Measurements from ENCODE around the gene MOB3A.

Gene MOB3A

DNA sequence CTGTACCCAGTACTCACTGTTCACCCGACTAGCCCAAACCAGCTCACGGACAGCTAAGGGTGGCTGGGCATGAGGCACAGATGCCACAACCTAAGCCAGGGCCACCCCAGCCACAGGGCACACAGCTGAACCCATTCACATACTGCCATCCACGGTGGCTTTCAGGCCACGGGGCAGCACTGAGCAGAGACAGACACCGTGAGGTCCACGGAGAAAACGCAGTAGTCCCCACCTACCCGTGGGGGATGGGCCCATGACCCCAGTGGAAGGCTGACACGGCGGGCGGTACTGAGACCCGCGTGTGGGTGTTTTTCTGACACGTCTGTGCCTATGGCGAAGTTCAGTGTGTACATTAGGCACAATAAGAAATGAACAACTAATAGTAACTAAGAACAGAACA, 26.1 kb upstream of the MOB3A start:
- Histone ChIP-seq H3K79me2 (ENCODE audit: low read length) (no peaks in the 10 kb centered on the region), H4K20me1 (ENCODE audit: insufficient read depth, low read length) (peaks cover 18% of the 10 kb centered on the region; the same call in 1 of the 2 replicates), H3K4me2 (ENCODE audit: low read length) (no peak overlapping the region), H3K9ac (ENCODE audit: low read length) (no peak overlapping the region), H3K4me3 (ENCODE audit: low read length) (no peak overlapping the region), H3K27me3 (ENCODE audit: low read depth, low read length) (no peaks in the 10 kb centered on the region), H2AFZ (ENCODE audit: low read depth, low read length) (no peak overlapping the region), H3K4me1 (ENCODE audit: low read length) (no peaks in the 10 kb centered on the region), H3K27ac (ENCODE audit: low read length) (no peak overlapping the region), H3K36me3 (replicated peaks; ENCODE audit: low read depth, low read length) (peaks cover 66% of the 10 kb centered on the region), H3K9me3 (ENCODE audit: insufficient read depth, low read length) (no peaks in the 10 kb centered on the region)
- no peak for TF ChIP-seq EZH2phosphoT487 (IDR thresholded peaks at IDR 0.05; ENCODE audit: low read depth)
- no peak for TF ChIP-seq CTCF (IDR thresholded peaks at IDR 0.05; ENCODE audit: low read depth, low read length)

DNA sequence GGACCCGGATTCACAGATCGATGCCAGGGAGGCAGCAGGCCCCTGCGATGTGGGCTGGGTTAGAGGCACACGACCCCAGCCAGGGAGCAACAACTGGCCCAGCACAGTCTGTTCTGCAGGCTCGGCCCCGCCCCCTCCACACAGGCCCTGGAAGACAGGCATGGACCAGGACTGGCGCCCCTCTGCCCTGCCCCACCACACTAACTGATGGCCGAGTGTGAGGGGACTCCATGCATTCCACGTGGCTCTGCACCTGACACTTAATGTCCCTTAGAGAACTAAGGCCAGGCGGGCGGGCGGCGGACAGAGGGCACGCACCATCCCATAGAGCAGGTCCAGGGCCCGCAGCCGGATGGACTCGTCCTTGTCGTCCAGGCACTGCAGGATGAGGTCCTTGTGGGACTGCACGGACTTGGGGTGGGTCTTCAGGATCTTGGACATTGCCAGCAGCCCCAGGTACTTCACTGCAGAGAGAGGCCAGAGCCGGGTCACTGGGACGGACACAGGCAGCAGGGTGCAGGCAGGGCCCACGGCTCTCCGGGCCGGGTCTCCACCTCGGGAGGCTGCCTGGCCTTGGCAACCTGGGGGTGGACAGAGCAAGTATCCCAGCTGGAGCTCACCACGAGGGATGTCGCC, 25.4 kb upstream of the MOB3A start:
- Histone ChIP-seq H4K20me1 (ENCODE audit: insufficient read depth, low read length) (peaks cover 18% of the 10 kb centered on the region; the same call in 1 of the 2 replicates), H3K36me3 (replicated peaks; ENCODE audit: low read depth, low read length) (peaks cover 66% of the 10 kb centered on the region), H3K4me3 (ENCODE audit: low read length) (no peak overlapping the region), H3K27me3 (ENCODE audit: low read depth, low read length) (no peaks in the 10 kb centered on the region), H3K9me3 (ENCODE audit: insufficient read depth, low read length) (no peaks in the 10 kb centered on the region), H3K4me2 (ENCODE audit: low read length) (no peak overlapping the region), H2AFZ (ENCODE audit: low read depth, low read length) (no peak overlapping the region), H3K4me1 (ENCODE audit: low read length) (no peaks in the 10 kb centered on the region), H3K9ac (ENCODE audit: low read length) (no peak overlapping the region), H3K79me2 (ENCODE audit: low read length) (no peaks in the 10 kb centered on the region), H3K27ac (ENCODE audit: low read length) (no peak overlapping the region)
- TF ChIP-seq CTCF (IDR thresholded peaks at IDR 0.05; ENCODE audit: low read depth, low read length) = no peak
- TF ChIP-seq EZH2phosphoT487 (IDR thresholded peaks at IDR 0.05; ENCODE audit: low read depth) = no peak

- TF ChIP-seq CTCF (IDR thresholded peaks at IDR 0.05; ENCODE audit: low read depth, low read length) (no peak), EZH2phosphoT487 (IDR thresholded peaks at IDR 0.05; ENCODE audit: low read depth) (no peak)
- H3K27ac ChIP-seq (ENCODE audit: low read length) = no peak overlapping the region
Measured at GRCh38 chr19:2120821-2121220, 24.7 kb upstream of the MOB3A start.

GRCh38 chr19:2119921-2120785, 24.0 kb upstream of the MOB3A start:
- peaks cover 76% of the 10 kb centered on the region for H3K36me3 ChIP-seq (replicated peaks; ENCODE audit: low read depth, low read length)
- no peaks in the 10 kb centered on the region for H3K27me3 ChIP-seq (ENCODE audit: low read depth, low read length)
- no peaks in the 10 kb centered on the region for H3K79me2 ChIP-seq (ENCODE audit: low read length)
- no peaks in the 10 kb centered on the region for H3K9me3 ChIP-seq (ENCODE audit: insufficient read depth, low read length)
- TF ChIP-seq CTCF (IDR thresholded peaks at IDR 0.05; ENCODE audit: low read depth, low read length) = no peak
- H3K4me3 ChIP-seq (ENCODE audit: low read length) = no peak overlapping the region
- no peak overlapping the region for H3K27ac ChIP-seq (ENCODE audit: low read length)
- H3K4me1 ChIP-seq (ENCODE audit: low read length) = no peaks in the 10 kb centered on the region
- no peak overlapping the region for H3K4me2 ChIP-seq (ENCODE audit: low read length)
- H3K9ac ChIP-seq (ENCODE audit: low read length) = no peak overlapping the region
- H4K20me1 ChIP-seq (ENCODE audit: insufficient read depth, low read length) = peaks cover 18% of the 10 kb centered on the region; the same call in 1 of the 2 replicates
- H2AFZ ChIP-seq (ENCODE audit: low read depth, low read length) = no peak overlapping the region

More at GRCh38 chr19:2120821-2121220, 24.7 kb upstream of the MOB3A start:
- Histone ChIP-seq H2AFZ (ENCODE audit: low read depth, low read length) (no peak overlapping the region), H3K36me3 (replicated peaks; ENCODE audit: low read depth, low read length) (peaks cover 70% of the 10 kb centered on the region), H3K79me2 (ENCODE audit: low read length) (no peaks in the 10 kb centered on the region), H4K20me1 (ENCODE audit: insufficient read depth, low read length) (peaks cover 18% of the 10 kb centered on the region; the same call in 1 of the 2 replicates), H3K27me3 (ENCODE audit: low read depth, low read length) (no peaks in the 10 kb centered on the region), H3K4me1 (ENCODE audit: low read length) (no peaks in the 10 kb centered on the region), H3K4me2 (ENCODE audit: low read length) (no peak overlapping the region), H3K4me3 (ENCODE audit: low read length) (no peak overlapping the region), H3K9ac (ENCODE audit: low read length) (no peak overlapping the region), H3K9me3 (ENCODE audit: insufficient read depth, low read length) (no peaks in the 10 kb centered on the region)

Measured in OCI-LY3 (cell line).